Endometrium (tissue), 2 donors: Measurements from ENCODE around the gene TNFRSF12A.

ENCODE experiments used
- FAIRE-seq: peaks from 2 replicates; lab custom pipeline; 2012; peaks lifted over from hg19 to GRCh38; lab: Jason Lieb, UNC
- donor health status: control.
- donor health status: control.

Gene TNFRSF12A

DNA sequence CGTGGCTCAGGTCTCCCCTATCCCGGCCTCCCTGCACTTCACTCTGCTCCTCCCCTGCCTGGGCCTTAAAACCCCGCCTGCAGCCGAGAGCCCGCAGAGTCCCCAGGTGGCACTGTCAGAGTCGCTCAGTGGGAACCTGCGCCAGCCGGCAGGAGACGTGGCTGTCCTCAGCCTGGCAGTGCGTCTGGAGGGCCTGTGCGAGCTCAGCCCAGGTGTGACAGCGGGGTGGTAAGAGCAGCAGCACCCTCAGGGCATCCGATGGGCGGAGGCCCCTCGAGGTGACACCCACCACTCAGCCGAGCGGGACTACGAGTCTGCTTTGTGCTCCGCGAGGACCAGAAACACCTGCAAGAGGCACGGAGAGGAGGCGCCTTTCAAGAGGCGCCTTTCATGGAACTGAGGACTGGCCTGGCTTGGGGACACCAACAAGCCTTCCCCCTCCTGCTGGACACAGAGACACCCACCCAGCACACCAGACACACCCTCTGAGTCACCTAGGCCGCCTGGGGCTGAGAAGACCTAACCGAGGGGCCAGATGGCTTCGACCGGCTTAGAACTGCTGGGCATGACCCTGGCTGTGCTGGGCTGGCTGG, 7.2 kb upstream of the TNFRSF12A start, which contains the start of gene CLDN9:
Gene CLDN9 (plus strand): TSS at position 96 of the 593 bp plus-strand sequence. CDS start 440 bp downstream, at position 536.
- FAIRE-seq = no peak

GRCh38 chr16:3013491-3013951, 6.6 kb upstream of the TNFRSF12A start:
- no peak for FAIRE-seq

GRCh38 chr16:3013998-3014690, 6.0 kb upstream of the TNFRSF12A start:
- FAIRE-seq = no peak

- FAIRE-seq = no peak
Measured at GRCh38 chr16:3014971-3015370, 5.2 kb upstream of the TNFRSF12A start.

GRCh38 chr16:3015865-3016521, 4.2 kb upstream of the TNFRSF12A start:
- FAIRE-seq = no peak

DNA sequence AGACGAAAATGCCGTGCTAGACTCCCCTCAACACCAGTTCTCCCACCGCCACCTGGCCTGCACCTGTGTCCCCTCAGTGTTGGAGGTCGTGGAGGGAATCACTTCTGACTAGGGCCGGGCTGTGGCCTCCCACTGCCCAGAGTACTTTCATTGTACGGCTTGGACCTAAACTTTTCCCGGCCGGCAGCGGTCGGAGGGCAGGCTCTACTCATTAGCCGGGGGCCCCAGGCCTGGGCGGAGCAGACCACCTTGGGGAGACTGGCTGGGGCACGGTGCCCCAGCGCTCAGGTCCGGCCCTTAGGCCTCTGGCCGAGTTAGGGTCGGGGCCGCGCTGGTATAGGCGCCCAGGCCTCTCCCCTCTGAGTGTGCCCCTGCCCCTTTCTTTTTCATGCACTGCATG, 2.8 kb upstream of the TNFRSF12A start:
- no peak for FAIRE-seq

GRCh38 chr16:3017794-3018506, 2.2 kb upstream of the TNFRSF12A start, which contains the start of gene CLDN6:
TSS of gene CLDN6 (minus strand) at chr16:3018183. CDS start at chr16:3016021, 2,162 bp downstream.
- FAIRE-seq = no peak

DNA sequence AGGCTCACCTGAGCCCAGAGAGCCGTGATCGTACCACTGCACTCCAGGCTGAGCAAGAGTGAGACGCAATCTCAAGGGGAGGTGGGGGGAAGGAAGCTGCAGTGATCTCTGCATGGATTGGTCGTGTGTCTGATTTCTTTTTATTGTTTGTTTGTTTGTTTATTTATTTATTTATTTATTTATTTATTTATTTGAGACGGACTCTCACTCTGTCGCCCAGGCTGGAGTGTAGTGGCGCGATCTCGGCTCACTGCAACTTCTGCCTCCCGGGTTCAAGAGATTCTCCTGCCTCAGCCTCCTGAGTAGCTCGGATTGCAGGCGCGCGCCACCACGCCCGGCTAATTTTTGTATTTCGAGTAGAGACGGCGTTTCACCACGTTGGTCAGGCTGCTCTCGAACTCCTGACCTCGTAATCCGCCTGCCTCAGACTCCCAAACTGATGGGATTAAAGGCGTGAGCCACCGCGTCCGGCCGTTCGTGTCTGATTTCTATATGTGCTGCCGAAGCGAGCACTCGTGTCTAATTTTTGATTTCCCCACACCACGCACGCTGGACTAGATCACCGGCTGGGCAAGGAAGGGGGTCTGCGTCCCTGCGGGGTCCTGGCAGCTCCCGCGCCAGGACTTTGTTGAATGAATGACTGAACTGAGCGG, 448 bp upstream of the TNFRSF12A start:
- no peak for FAIRE-seq

GRCh38 chr16:3020604-3021448, 658 bp downstream of the TNFRSF12A start:
- no peak for FAIRE-seq

GRCh38 chr16:3021449-3022207, 1.5 kb downstream of the TNFRSF12A start:
- no peak for FAIRE-seq

DNA sequence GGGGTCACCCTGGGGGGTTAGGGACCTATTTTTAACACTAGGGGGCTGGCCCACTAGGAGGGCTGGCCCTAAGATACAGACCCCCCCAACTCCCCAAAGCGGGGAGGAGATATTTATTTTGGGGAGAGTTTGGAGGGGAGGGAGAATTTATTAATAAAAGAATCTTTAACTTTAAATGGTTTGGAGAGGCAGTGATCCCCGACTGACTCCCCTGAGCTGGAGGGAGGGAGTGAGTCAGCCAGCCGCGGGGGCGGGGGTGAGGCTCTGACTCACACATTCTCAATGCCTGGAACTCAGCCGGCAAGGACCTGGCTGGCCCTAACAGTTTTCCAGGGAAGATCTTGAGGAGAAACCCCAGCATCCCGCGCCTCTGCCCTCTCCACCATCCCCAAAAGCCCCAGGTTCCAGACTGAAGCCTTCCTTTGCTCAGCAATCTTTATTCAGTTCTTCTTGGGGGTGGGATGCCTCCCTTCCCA, 2.1 kb downstream of the TNFRSF12A start:
- peak; percentile 79 for FAIRE-seq

GRCh38 chr16:3022684-3023414, 2.7 kb downstream of the TNFRSF12A start:
- FAIRE-seq = no peak

DNA sequence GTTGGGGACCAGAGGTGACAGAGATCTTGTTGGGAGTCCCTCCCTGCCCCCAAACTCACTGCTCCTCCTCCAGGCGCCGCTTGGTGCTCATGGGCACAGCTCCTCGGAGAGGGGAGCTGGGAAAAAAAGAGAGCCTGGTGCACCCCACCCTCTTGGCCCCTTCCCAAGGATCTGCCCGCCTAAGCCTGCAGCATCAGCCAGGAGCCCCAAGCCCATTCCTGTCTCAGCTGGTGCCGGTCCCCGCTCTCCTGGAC, 3.2 kb downstream of the TNFRSF12A start:
- no peak for FAIRE-seq

DNA sequence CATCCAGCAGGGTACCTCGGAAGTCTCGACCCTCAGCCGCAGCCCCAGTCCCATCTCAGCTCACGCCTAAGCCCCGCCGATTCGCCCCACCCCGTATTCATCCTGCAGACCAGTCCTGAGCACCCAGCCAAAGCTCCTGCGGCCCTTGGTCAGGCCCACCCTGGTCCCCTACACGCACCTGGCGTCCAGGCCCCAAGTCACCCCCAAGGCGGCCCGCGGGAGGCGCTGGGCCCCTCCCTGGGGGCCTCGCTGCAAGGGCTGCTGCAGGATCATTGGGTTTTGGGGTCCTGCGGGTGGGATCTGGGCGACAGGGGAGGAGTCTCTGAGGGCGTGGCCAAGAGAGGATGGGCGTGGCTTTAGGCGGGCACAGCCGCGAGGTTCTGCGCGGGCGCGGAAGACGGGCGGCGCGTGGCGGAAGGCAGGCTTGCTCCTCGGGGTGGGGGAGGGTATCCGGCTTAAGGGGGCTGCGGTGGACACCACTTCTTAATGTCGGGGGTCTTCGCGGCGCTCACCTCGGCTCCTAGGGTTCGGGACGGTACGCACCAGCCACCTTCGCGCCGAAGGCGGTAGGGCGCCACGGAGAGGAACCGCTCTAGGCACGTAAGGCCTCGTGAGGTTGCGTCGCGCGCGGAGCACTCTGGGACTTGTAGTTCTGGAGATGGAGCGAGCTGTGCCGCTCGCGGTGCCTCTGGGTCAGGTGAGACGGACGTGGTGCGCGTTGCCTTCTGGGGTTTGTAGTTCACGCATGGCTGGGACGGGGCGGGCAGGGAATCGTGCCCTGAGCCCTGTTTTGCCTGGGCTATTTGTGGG, 3.7 kb downstream of the TNFRSF12A start, which contains the start of the genes HCFC1R1 and THOC6:
Gene HCFC1R1 (minus strand): TSS at position 274 of the 810 bp plus-strand sequence. CDS start 1 bp downstream, at position 273.
Gene THOC6 (plus strand): TSS at position 367 of the 810 bp plus-strand sequence. CDS start 292 bp downstream, at position 659.
- FAIRE-seq = no peak

DNA sequence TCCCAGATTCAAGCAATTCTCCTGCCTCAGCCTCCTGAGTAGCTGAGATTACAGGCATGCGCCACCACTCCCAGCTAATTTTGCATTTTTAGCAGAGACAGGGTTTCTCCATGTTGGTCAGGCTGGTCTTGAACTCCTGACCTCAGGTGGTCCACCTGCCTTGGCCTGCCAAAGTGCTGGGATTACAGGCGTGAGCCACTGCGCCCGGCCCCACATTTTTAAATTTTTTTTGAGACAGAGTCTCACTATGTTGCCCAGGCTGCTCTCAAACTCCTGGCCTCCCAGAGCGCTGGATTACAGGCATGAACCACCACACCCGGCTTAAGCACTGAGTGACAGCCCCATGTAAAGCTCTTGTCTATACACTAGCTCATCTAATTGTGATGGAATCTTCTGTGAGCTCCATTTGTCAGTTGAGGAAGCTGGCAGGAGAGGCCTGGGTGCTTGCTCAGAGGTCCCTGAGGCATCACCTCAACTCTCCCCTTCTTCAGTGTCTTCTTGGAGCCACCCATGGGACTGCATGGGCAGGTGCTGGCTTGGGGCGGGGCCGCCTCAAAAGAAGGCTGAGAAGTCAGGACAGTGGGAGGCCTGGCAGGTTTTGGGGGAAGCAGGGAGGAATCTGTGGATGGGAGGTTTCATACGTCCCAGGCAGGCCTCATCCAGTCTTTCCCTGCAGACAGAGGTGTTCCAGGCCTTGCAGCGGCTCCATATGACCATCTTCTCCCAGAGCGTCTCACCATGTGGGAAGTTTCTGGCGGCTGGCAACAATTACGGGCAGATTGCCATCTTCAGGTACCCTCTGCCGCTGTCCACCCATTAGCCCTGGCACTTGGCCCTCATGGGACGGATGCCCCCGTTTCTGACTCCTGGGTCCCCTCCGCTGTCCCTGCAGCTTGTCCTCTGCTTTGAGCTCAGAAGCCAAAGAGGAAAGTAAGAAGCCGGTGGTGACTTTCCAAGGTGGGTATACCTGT, 5.1 kb downstream of the TNFRSF12A start:
- no peak for FAIRE-seq

GRCh38 chr16:3026003-3026378, 5.8 kb downstream of the TNFRSF12A start:
- no peak for FAIRE-seq
